H1 (cell line): ENCODE measurements around the gene COL9A2. TPM values are rescaled to one million over a fixed set of nuclear protein-coding genes. Genes with fewer than 3 reads are reported as not detected.

Experiments used
- CTCF ChIA-PET: fragments of 300-600 bp; sonication (Branson Sonifier 250); formaldehyde crosslinking; loops from one replicate; lab custom pipeline; 2021; ENCODE audit not compliant: partially characterized antibody; lab: Charles Lee
- POLR2A ChIA-PET: fragments of 300-600 bp; sonication (Branson Sonifier 250); formaldehyde crosslinking; loops from one replicate; lab custom pipeline; 2021; ENCODE audit warnings: inconsistent platforms; ENCODE audit not compliant: partially characterized antibody; lab: Charles Lee
- DNase-seq, 2 experiments: peaks; one replicate each; pipeline versions ENCODE4 v3.0.0 to v3.0.0-alpha.2; 2010 to 2022; ENCODE audit warnings: low spot score in 2 of 2, low read depth in 1 of 2, mixed read lengths in 1 of 2
- FAIRE-seq: peaks from 2 replicates; lab custom pipeline; 2011; peaks lifted over from hg19 to GRCh38; lab: Jason Lieb, UNC
- H2AFZ ChIP-seq: 2 replicates; pipeline ENCODE4 v1.8.1; 2012; ENCODE audit warnings: low read length, inconsistent platforms
- H2AK5ac ChIP-seq: 2 replicates; pipeline ENCODE4 v1.6.1; 2013; ENCODE audit warnings: low read depth, low read length
- H2BK120ac ChIP-seq: replicated peaks from 2 replicates; pipeline ENCODE3; 2013; ENCODE audit warnings: low read depth, low read length, inconsistent platforms
- H2BK12ac ChIP-seq: 2 replicates; pipeline ENCODE4 v1.6.1; 2013; ENCODE audit warnings: low read depth, low read length
- H2BK15ac ChIP-seq: 2 replicates; pipeline ENCODE4 v1.6.1; 2013; ENCODE audit warnings: low read length
- H2BK20ac ChIP-seq: 2 replicates; pipeline ENCODE4 v1.6.1; 2013; ENCODE audit warnings: low read length
- H2BK5ac ChIP-seq: 2 replicates; pipeline ENCODE4 v1.6.1; 2013; ENCODE audit warnings: low read depth, low read length
- H3K14ac ChIP-seq: 2 replicates; pipeline ENCODE4 v1.6.1; 2013; ENCODE audit warnings: inconsistent platforms; ENCODE audit not compliant: insufficient read length
- H3K18ac ChIP-seq: 2 replicates; pipeline ENCODE4 v1.6.1; 2013; ENCODE audit warnings: low read length; ENCODE audit errors: extremely low read depth
- H3K23ac ChIP-seq: 2 replicates; pipeline ENCODE4 v1.6.1; 2013; ENCODE audit warnings: inconsistent platforms; ENCODE audit not compliant: insufficient read length
- H3K23me2 ChIP-seq: 2 replicates; pipeline ENCODE4 v1.6.1; 2013; ENCODE audit warnings: low read depth, low read length
- H3K27ac ChIP-seq: 2 replicates; pipeline ENCODE4 v1.6.1; 2011; ENCODE audit warnings: low read depth, low read length, inconsistent platforms
- H3K27me3 ChIP-seq, 4 experiments: replicated peaks in 1 of 4; 1 replicate in 1 of 4; 2 replicates in 3 of 4; pipeline versions ENCODE4 v1.6.1 to v1.8.1; 2011 to 2013; ENCODE audit warnings: low read length in 3 of 4, mild to moderate bottlenecking in 3 of 4, inconsistent platforms in 2 of 4, mixed read lengths in 2 of 4, moderate library complexity in 1 of 4; ENCODE audit not compliant: control insufficient read depth in 3 of 4, insufficient read depth in 3 of 4; ENCODE audit errors: extremely low read depth in 1 of 4
- H3K36me3 ChIP-seq, 4 experiments: 2 replicates each; pipeline versions ENCODE4 v1.6.1 to v1.8.1; 2011 to 2013; ENCODE audit warnings: mild to moderate bottlenecking in 4 of 4, low read length in 3 of 4, moderate library complexity in 2 of 4, control low read depth in 1 of 4, inconsistent platforms in 1 of 4; ENCODE audit not compliant: insufficient read depth in 4 of 4, control insufficient read depth in 2 of 4
- H3K4ac ChIP-seq: replicated peaks from 2 replicates; pipeline ENCODE3; 2013; ENCODE audit warnings: low read length, low read depth, mixed read lengths, inconsistent platforms; ENCODE audit not compliant: insufficient read length
- H3K4me1 ChIP-seq, 4 experiments: replicated peaks in 1 of 4; 1 replicate in 1 of 4; 2 replicates in 3 of 4; pipeline versions ENCODE4 v1.6.1 to v1.8.1; 2011 to 2013; ENCODE audit warnings: low read length in 3 of 4, inconsistent platforms in 2 of 4, mixed read lengths in 1 of 4; ENCODE audit not compliant: insufficient read depth in 4 of 4, control insufficient read depth in 3 of 4
- H3K4me2 ChIP-seq, 2 experiments: 2 replicates each; pipeline versions ENCODE4 v1.6.1 to v1.8.1; 2011 to 2013; ENCODE audit warnings: low read depth in 2 of 2, low read length in 2 of 2, control low read depth in 1 of 2, inconsistent platforms in 1 of 2, mild to moderate bottlenecking in 1 of 2; ENCODE audit not compliant: insufficient read depth in 1 of 2
- H3K4me3 ChIP-seq, 4 experiments: fragments of 200-600, 300-600 bp in 1 of 4; sonication (generic), shearing (Covaris generic), sonication (Bioruptor Twin) in 1 of 4; 2 replicates each; pipeline versions ENCODE4 v1.5.1 to v1.8.1; 2011 to 2016; ENCODE audit warnings: low read length in 4 of 4, low read depth in 3 of 4, control low read depth in 2 of 4, inconsistent platforms in 2 of 4, mild to moderate bottlenecking in 2 of 4, mixed read lengths in 1 of 4, moderate library complexity in 1 of 4; ENCODE audit not compliant: insufficient read depth in 2 of 4; ENCODE audit errors: extremely low read depth in 1 of 4
- H3K56ac ChIP-seq: replicated peaks from 2 replicates; pipeline ENCODE3; 2013; ENCODE audit warnings: low read depth, mild to moderate bottlenecking, mixed read lengths, low read length, inconsistent platforms; ENCODE audit not compliant: insufficient read length
- H3K79me1 ChIP-seq: 2 replicates; pipeline ENCODE4 v1.6.1; 2013; ENCODE audit warnings: low read depth, low read length, control low read depth
- H3K79me2 ChIP-seq, 2 experiments: 2 replicates each; pipeline versions ENCODE4 v1.6.1 to v1.8.1; 2012 to 2013; ENCODE audit warnings: low read length in 2 of 2, mild to moderate bottlenecking in 2 of 2, inconsistent platforms in 1 of 2; ENCODE audit not compliant: insufficient read depth in 2 of 2, control insufficient read depth in 1 of 2
- H3K9ac ChIP-seq, 4 experiments: replicated peaks in 1 of 4; 1 replicate in 1 of 4; 2 replicates in 3 of 4; pipeline versions ENCODE4 v1.6.1 to v1.8.1; 2011 to 2013; ENCODE audit warnings: low read depth in 3 of 4, low read length in 3 of 4, control low read depth in 2 of 4, mild to moderate bottlenecking in 2 of 4, moderate library complexity in 2 of 4, inconsistent platforms in 1 of 4; ENCODE audit errors: extremely low read depth in 1 of 4
- H3K9me3 ChIP-seq, 2 experiments: 2 replicates each; pipeline versions ENCODE4 v1.6.1 to v1.8.1; 2012 to 2013; ENCODE audit warnings: mild to moderate bottlenecking in 2 of 2, moderate library complexity in 2 of 2, control low read depth in 1 of 2, inconsistent platforms in 1 of 2, low read depth in 1 of 2, low read length in 1 of 2, mixed read lengths in 1 of 2; ENCODE audit not compliant: insufficient read depth in 2 of 2
- H4K20me1 ChIP-seq, 2 experiments: replicated peaks in 1 of 2; 2 replicates each; pipeline versions ENCODE3 to v1.8.1; 2011 to 2013; ENCODE audit warnings: inconsistent platforms in 2 of 2, low read length in 2 of 2, mild to moderate bottlenecking in 1 of 2; ENCODE audit not compliant: insufficient read depth in 2 of 2, control insufficient read depth in 1 of 2
- H4K5ac ChIP-seq: 2 replicates; pipeline ENCODE4 v1.6.1; 2013; ENCODE audit warnings: low read length, low read depth, mixed read lengths, inconsistent platforms; ENCODE audit not compliant: insufficient read length
- H4K8ac ChIP-seq: 2 replicates; pipeline ENCODE4 v1.8.0; 2013; ENCODE audit warnings: mild to moderate bottlenecking, moderate library complexity, low read length, inconsistent platforms; ENCODE audit not compliant: insufficient read depth; ENCODE audit errors: extremely low read depth
- H4K91ac ChIP-seq: replicated peaks from 2 replicates; pipeline ENCODE3; 2013; ENCODE audit warnings: low read length, mixed read lengths, inconsistent platforms; ENCODE audit not compliant: insufficient read length
- HDAC6 ChIP-seq: IDR thresholded peaks from one replicate; pipeline ENCODE4 v1.7.1; 2012; ENCODE audit warnings: low read depth, mild to moderate bottlenecking, inconsistent platforms, low read length, moderate library complexity
- JUN ChIP-seq: IDR thresholded peaks from 2 replicates; pipeline ENCODE4 v1.6.1; 2011; ENCODE audit warnings: low read depth, mild to moderate bottlenecking, improper control_type of control experiment, low read length
- POU5F1 ChIP-seq: IDR thresholded peaks from 2 replicates; pipeline ENCODE4 v1.6.1; 2011; ENCODE audit warnings: low read depth, mild to moderate bottlenecking, low read length, moderate library complexity
- RFX5 ChIP-seq: IDR thresholded peaks from 2 replicates; pipeline ENCODE4 v1.6.1; 2011; ENCODE audit warnings: low read depth, low read length, improper control_type of control experiment, borderline replicate concordance
- WGBS, 2 experiments: shearing (Covaris generic) in 1 of 2; methylation state at CpG; one replicate each; pipeline versions ENCODE4 v1.1.6 to v1.1.7; 2013 to 2015; ENCODE audit warnings: low lambda C conversion rate in 2 of 2, mixed read lengths in 2 of 2, inconsistent platforms in 1 of 2, low coverage in 1 of 2, missing lambda C conversion rate in 1 of 2; ENCODE audit not compliant: insufficient replicate concordance in 2 of 2, insufficient coverage in 1 of 2, insufficient read length in 1 of 2; ENCODE audit errors: extremely low coverage in 1 of 2, missing lambda C conversion rate in 1 of 2; 5-methylcytosine and 5-hydroxymethylcytosine counted together
- polyA plus RNA-seq, 7 experiments: library from polyadenylated mRNA; depleted of rRNA in 3 of 7; stranded (reverse) in 5 of 7; unstranded in 2 of 7; fragments of >200 nt in 5 of 7; fragments of 200-250 nt in 2 of 7; gene quantifications; 1 replicate in 5 of 7; 2 replicates in 1 of 7; 4 replicates in 1 of 7; pipeline versions ENCODE4 v1.2.1 to v1.2.3, GENCODE V29; 2011 to 2013; ENCODE audit warnings: missing spikeins in 2 of 7, mixed read lengths in 2 of 7
- total RNA-seq: library from RNA; stranded (reverse); fragmentation: NEBNext Ultra II Directional; extraction: Animal tissue kit (Norgen Biotek cat#: 25700); gene quantifications from 2 replicates; pipeline ENCODE4 v1.2.1, GENCODE V29; 2021

Gene COL9A2
- total and polyA plus RNA-seq, 2 of the 8 experiments (the other 6 are each of a cell fraction or from before 2014, with no cell fraction given), result 3.2 to 3.3 TPM

GRCh38 chr1:40308036-40308727 is 8.9 kb downstream of the COL9A2 start:
- Histone ChIP-seq H2BK20ac (no peak overlapping the region), H3K4me2 (no peak overlapping the region), H4K8ac (peak overlapping the region; percentile 37; the same call in 1 of the 2 replicates), H2BK15ac (no peak overlapping the region), H3K23me2 (no peaks in the 10 kb centered on the region; the same call in 1 of the 2 replicates), H4K91ac (no peak overlapping the region), H3K4ac (no peak overlapping the region), H3K14ac (no peak overlapping the region), H3K36me3 (no peaks in the 10 kb centered on the region), H2AFZ (no peak overlapping the region), H3K9ac (no peak overlapping the region), H3K4me1 (peaks cover 0 to 5% (median 0%) of the 10 kb centered on the region in 4 experiments; a peak in 4 of 7 replicates), H3K18ac (no peak overlapping the region), H3K23ac (no peak overlapping the region), H3K79me1 (no peaks in the 10 kb centered on the region), H3K4me3 (no peak overlapping the region), H2BK120ac (no peak overlapping the region), H3K27ac (no peak overlapping the region), H2AK5ac (no peak overlapping the region), H3K56ac (no peak overlapping the region), H4K5ac (no peak overlapping the region), H3K27me3 (peaks cover 0 to 13% (median 7%) of the 10 kb centered on the region in 4 experiments; a peak in 4 of 7 replicates), H3K9me3 (no peaks in the 10 kb centered on the region), H3K79me2 (no peaks in the 10 kb centered on the region), H2BK12ac (no peak overlapping the region), H4K20me1 (peaks cover 0 to 3% of the 10 kb centered on the region in 2 experiments), H2BK5ac (no peak overlapping the region)
- ChIA-PET POLR2A (no interaction called here), CTCF (interaction anchor here (1.1 kb wide), 1 partner anchor 96 kb away, joined by 4 read pairs; no protein-coding TSS in a partner anchor)
- DNase-seq (no peak), FAIRE-seq (no peak)
- TF ChIP-seq HDAC6 (no peak), JUN (no peak), RFX5 (no peak), POU5F1 (no peak)
- WGBS, 2 experiments, result 94% methylated on average over 6 of the region's 6 CpGs; no CpG with 5 or more reads in 1 of the 2 experiments
